HT1080 (cell line): Measurements from ENCODE around the gene NKD1. TPM values are rescaled to one million over a fixed set of nuclear protein-coding genes. Genes with fewer than 3 reads are reported as not detected.

Experiments
- DNase-seq: peaks from one replicate; pipeline ENCODE4 v3.0.0-alpha.2; 2015; ENCODE audit warnings: low read depth
- total RNA-seq: library from RNA; depleted of rRNA; stranded (reverse); fragments of >200 nt; shearing (Covaris generic); gene quantifications from 2 replicates; pipeline ENCODE4 v1.2.3, GENCODE V29; 2014

Gene NKD1
- total RNA-seq, 1 experiment from 2014 or later: 0.10 TPM

GRCh38 chr16:50598256-50598894 lies 50.2 kb downstream of the NKD1 start:
- DNase-seq: no peak

- DNase-seq: no peak
These were observed 50.8 kb downstream of the NKD1 start for GRCh38 chr16:50598936-50599361.

- DNase-seq: no peak
These were observed 51.3 kb downstream of the NKD1 start for GRCh38 chr16:50599494-50599893.

GRCh38 chr16:50600582-50601283 lies 52.5 kb downstream of the NKD1 start:
- DNase-seq: no peak

- no peak for DNase-seq
These were observed 53.1 kb downstream of the NKD1 start for GRCh38 chr16:50601341-50601740.

- DNase-seq: no peak
These were observed 53.9 kb downstream of the NKD1 start for GRCh38 chr16:50602126-50602525.

- no peak for DNase-seq
These were observed 54.5 kb downstream of the NKD1 start for GRCh38 chr16:50602531-50603205.

GRCh38 chr16:50603206-50604064 lies 55.2 kb downstream of the NKD1 start:
- DNase-seq: peak; percentile 55

- no peak for DNase-seq
These were observed 55.8 kb downstream of the NKD1 start for GRCh38 chr16:50604065-50604418.

- DNase-seq: no peak
These were observed 56.4 kb downstream of the NKD1 start for GRCh38 chr16:50604610-50605009.

- DNase-seq: no peak
These were observed 57.7 kb downstream of the NKD1 start for GRCh38 chr16:50605733-50606430.

- no peak for DNase-seq
These were observed 58.3 kb downstream of the NKD1 start for GRCh38 chr16:50606431-50607050.

- DNase-seq: no peak
These were observed 58.8 kb downstream of the NKD1 start for GRCh38 chr16:50607051-50607431.

GRCh38 chr16:50607447-50607846 lies 59.3 kb downstream of the NKD1 start:
- no peak for DNase-seq

GRCh38 chr16:50607970-50608557 lies 59.9 kb downstream of the NKD1 start:
- DNase-seq: no peak

GRCh38 chr16:50609049-50609448 lies 60.9 kb downstream of the NKD1 start:
- no peak for DNase-seq

GRCh38 chr16:50609471-50609870 lies 61.3 kb downstream of the NKD1 start:
- DNase-seq: no peak

GRCh38 chr16:50610331-50611262 lies 62.4 kb downstream of the NKD1 start:
- no peak for DNase-seq

GRCh38 chr16:50611332-50611934 lies 63.2 kb downstream of the NKD1 start:
- DNase-seq: peak; percentile 85
